Measurements from ENCODE around the gene ZNF148. TPM values are rescaled to one million over a fixed set of nuclear protein-coding genes. Genes with fewer than 3 reads are reported as not detected.

Gene ZNF148
- total RNA-seq, 4 donors from 2014 or later = 30.3 to 39.0 (median 33.0) TPM

- Histone ChIP-seq H3K4me1 (peaks cover 19 to 55% (median 35%) of the 10 kb centered on the region in 4 donors), H3K9me3 (no peaks in the 10 kb centered on the region), H3K27me3 (no peaks in the 10 kb centered on the region), H3K4me3 (no peak overlapping the region), H3K27ac (replicated peaks in 1 of 4) (no peak overlapping the region), H3K36me3 (no peaks in the 10 kb centered on the region)
- WGBS = 97% methylated on average over 9 of the region's 9 CpGs
- TF ChIP-seq EP300 (IDR thresholded peaks at IDR 0.05) (no peak), POLR2A (IDR thresholded peaks at IDR 0.05; ENCODE audit: low read depth) (no peak), POLR2AphosphoS5 (IDR thresholded peaks at IDR 0.05) (no peak), CTCF (IDR thresholded peaks at IDR 0.05) (no peak)
- DNase-seq (ENCODE audit: extremely low spot score) = no peak
- intact Hi-C loops (cut with DNase I) = no loop called here
These were observed 15.4 kb downstream of the ZNF148 start for GRCh38 chr3:125359700-125360099.

GRCh38 chr3:125358923-125359322, 16.2 kb downstream of the ZNF148 start:
- Histone ChIP-seq H3K4me3 (no peak overlapping the region), H3K36me3 (no peaks in the 10 kb centered on the region), H3K27me3 (no peaks in the 10 kb centered on the region), H3K4me1 (peaks cover 17 to 59% (median 37%) of the 10 kb centered on the region in 4 donors), H3K9me3 (no peaks in the 10 kb centered on the region), H3K27ac (replicated peaks in 1 of 4) (no peak overlapping the region)
- no peak for DNase-seq (ENCODE audit: extremely low spot score)
- intact Hi-C loops (cut with DNase I) = no loop called here
- TF ChIP-seq POLR2A (IDR thresholded peaks at IDR 0.05; ENCODE audit: low read depth) (no peak), EP300 (IDR thresholded peaks at IDR 0.05) (no peak), POLR2AphosphoS5 (IDR thresholded peaks at IDR 0.05) (no peak), CTCF (IDR thresholded peaks at IDR 0.05) (no peak)

GRCh38 chr3:125357837-125358236, 17.3 kb downstream of the ZNF148 start:
- H3K27ac ChIP-seq (replicated peaks in 1 of 4) = peak overlapping the region; percentile 73 to 79 (median 78)
- H3K36me3 ChIP-seq = no peaks in the 10 kb centered on the region
- H3K27me3 ChIP-seq = no peaks in the 10 kb centered on the region
- peaks cover 12 to 57% (median 43%) of the 10 kb centered on the region in 4 donors for H3K4me1 ChIP-seq
- TF ChIP-seq CTCF (IDR thresholded peaks at IDR 0.05) = no peak
- no peak for TF ChIP-seq POLR2AphosphoS5 (IDR thresholded peaks at IDR 0.05)
- TF ChIP-seq POLR2A (IDR thresholded peaks at IDR 0.05; ENCODE audit: low read depth) = no peak
- TF ChIP-seq EP300 (IDR thresholded peaks at IDR 0.05) = no peak
- H3K9me3 ChIP-seq = no peaks in the 10 kb centered on the region
- DNase-seq (ENCODE audit: extremely low spot score) = no peak
- H3K4me3 ChIP-seq = peak overlapping the region; percentile 62 to 76 (median 63)
- 89% methylated on average over 11 of the region's 11 CpGs for WGBS
- intact Hi-C loops (cut with DNase I) = no loop called here

GRCh38 chr3:125357032-125357658, 18.0 kb downstream of the ZNF148 start:
- H3K4me3 ChIP-seq = peak overlapping the region; percentile 62 to 76 (median 63)
- WGBS = 6% methylated on average over 51 of the region's 52 CpGs
- H3K27ac ChIP-seq (replicated peaks in 1 of 4) = peak overlapping the region; percentile 73 to 79 (median 78)
- TF ChIP-seq POLR2AphosphoS5 (IDR thresholded peaks at IDR 0.05) (peak; percentile 65), CTCF (IDR thresholded peaks at IDR 0.05) (no peak)
- no peaks in the 10 kb centered on the region for H3K9me3 ChIP-seq
- H3K27me3 ChIP-seq = no peaks in the 10 kb centered on the region
- H3K36me3 ChIP-seq = no peaks in the 10 kb centered on the region
- H3K4me1 ChIP-seq = peaks cover 12 to 58% (median 43%) of the 10 kb centered on the region in 4 donors
- DNase-seq (ENCODE audit: extremely low spot score) = no peak
- intact Hi-C loops (cut with DNase I) = no loop called here

Data from esophagus muscularis mucosa (tissue), 4 donors.